ENCODE data around the gene CASKIN2. TPM values are rescaled to one million over a fixed set of nuclear protein-coding genes. Genes with fewer than 3 reads are reported as not detected.

CASKIN2 gene
- total and polyA plus RNA-seq, 3 donors from 2014 or later, result 15.6 to 22.6 (median 16.9) TPM

DNA sequence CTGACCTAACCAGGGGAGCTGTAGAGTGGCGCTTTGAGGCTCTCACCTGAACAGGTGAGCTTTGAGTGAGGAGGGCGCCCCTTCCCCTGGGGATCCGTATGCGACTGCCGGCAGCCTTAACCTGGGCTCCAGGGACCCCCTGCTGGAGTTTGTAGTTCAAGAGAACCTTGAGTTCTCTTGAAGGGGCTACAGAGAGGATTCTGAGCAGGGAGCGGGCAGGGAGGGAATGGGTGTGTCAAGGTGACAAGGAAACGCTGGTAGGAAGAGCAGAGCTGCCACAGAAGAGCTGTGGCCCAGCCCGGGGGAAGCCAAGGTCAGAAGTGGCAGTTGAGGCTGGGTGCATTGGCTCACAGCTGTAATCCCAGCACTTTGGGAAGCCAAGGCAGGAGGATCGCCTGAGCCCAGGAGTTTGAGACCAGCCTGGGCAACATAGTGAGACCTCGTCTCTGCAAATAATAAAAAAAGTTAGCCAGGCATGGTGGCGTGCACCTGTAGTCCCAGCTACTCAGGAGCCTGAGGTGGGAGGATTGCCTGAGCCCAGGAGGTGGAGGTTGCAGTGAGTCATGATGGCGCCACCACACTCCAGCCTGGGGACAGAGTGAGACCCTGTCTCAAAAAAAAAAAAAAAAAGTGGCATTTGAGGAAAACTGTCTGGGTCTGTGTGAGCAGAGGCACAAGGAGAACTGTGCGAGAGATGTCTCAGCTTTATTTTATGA is 11.4 kb upstream of the CASKIN2 start:
- no peaks in the 10 kb centered on the region for H3K9me3 ChIP-seq
- DNase-seq, result no peak
- TF ChIP-seq POLR2A (IDR thresholded peaks at IDR 0.05) (no peak), CTCF (IDR thresholded peaks at IDR 0.05) (no peak)
- intact Hi-C loops (cut with DNase I; ENCODE audit: low total_unique reads), result no loop called here
- no peaks in the 10 kb centered on the region for H3K36me3 ChIP-seq (ENCODE audit: low read depth, missing control alignments)
- WGBS, 2 donors, result 55 to 56% methylated on average over 11 to 13 of the region's 13 CpGs
- H3K27ac ChIP-seq, result no peak overlapping the region
- H3K4me1 ChIP-seq, result peaks cover 15% of the 10 kb centered on the region
- peak overlapping the region in 1 of 2 donors; percentile 56 for H3K4me3 ChIP-seq
- H3K27me3 ChIP-seq, result no peaks in the 10 kb centered on the region

DNA sequence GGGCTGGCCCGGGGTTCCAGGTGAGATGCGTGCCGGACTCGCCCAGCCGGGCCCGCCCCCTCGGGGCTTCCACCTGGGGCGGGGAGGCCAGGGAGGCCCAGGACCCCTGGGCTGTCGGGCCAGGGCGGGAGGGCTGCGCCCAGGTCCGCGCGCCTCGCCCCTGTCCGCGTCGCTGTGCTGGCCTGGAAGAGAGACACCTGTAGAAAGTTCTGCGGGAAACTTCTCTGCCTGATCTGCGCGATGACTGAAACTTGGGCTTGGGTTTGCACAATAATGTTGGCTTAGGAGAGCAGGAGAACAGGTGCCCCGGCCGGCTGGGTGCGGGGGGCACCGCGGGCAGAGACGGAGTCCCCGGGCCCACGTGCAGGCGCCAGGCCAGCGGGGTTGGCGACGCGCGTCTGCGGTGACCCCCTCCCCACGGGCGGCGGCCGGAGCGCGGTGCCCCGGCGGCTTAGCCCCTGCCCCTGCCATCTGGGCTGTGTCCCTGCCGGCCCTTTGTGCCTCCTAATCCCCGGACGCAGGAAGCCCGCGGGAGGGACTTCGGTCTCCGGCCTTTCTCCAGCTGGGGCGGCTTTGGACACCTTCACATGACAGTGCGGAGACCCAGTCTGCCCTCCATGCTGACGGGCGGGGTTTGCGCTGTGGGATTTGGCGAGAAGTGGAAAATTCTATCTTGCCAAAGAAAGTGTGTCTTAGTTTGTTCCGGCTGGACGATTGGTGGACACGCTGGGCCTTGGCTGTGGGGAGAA is 10.6 kb upstream of the CASKIN2 start:
- no peak for TF ChIP-seq CTCF (IDR thresholded peaks at IDR 0.05)
- H3K4me3 ChIP-seq, result peak overlapping the region; percentile 56 to 62
- H3K27me3 ChIP-seq, result no peaks in the 10 kb centered on the region
- 0 to 2% methylated on average over 5 to 34 of the region's 60 CpGs for WGBS, 2 donors
- intact Hi-C loops (cut with DNase I; ENCODE audit: low total_unique reads), result no loop called here
- no peak overlapping the region for H3K27ac ChIP-seq
- no peaks in the 10 kb centered on the region for H3K36me3 ChIP-seq (ENCODE audit: low read depth, missing control alignments)
- H3K4me1 ChIP-seq, result peaks cover 10% of the 10 kb centered on the region
- no peaks in the 10 kb centered on the region for H3K9me3 ChIP-seq
- no peak for DNase-seq

DNA sequence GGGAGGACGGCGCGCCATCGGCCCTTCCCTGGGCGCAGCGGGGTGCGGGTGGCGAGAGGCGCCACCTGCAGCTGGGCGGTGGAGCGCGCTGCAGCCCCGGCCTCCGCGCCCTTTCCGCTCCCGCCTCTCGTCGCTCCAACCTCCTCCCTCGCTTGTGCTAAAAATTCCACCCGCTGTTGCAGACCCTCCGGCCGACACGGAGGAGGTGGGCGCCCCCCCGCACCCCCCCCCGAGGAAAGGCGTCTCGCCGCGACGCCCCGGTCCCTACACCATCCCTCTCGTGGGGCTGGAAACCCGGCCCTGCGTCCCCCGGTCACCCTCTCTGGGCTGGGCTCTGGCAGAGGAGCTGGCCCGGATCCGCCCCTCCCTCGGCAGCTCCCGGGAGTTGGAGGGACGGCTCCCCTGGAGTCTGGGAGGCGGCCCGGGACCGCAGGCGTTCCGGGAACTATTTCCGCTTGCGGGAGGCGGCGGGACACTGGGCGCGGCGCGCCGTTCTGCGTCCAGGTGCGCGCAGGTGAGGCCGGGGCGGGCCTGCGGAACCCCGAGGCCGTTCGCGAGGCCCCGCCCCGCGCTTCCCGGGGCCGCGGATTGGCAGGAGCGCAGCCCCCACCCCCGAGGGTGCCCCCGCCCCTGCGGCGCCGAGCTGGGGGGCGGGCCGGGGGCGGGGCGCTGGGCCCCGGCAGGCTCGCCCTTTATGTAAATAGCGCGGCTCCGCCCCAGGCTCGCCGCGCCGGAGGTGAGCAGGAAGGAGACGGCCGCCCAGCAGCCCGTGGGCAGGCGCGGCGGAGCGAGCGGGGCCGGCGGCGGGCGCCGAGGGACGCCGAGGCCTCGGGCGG is 9.9 kb upstream of the CASKIN2 start, which contains the start of gene LLGL2:
Gene LLGL2, plus strand, starts transcription at position 728 of the 836 bp plus-strand sequence. CDS start 17,730 bp downstream, outside the sequence.
- Histone ChIP-seq H3K4me1 (peaks cover 8% of the 10 kb centered on the region), H3K4me3 (peak within 1 kb of the TSS; percentile 62 to 78), H3K27ac (peak within 1 kb of the TSS; percentile 63 to 69), H3K36me3 (ENCODE audit: low read depth, missing control alignments) (no peaks in the 10 kb centered on the region), H3K27me3 (no peaks in the 10 kb centered on the region), H3K9me3 (no peaks in the 10 kb centered on the region)
- WGBS, 2 donors, result 1 to 3% methylated on average over 22 to 47 of the region's 108 CpGs
- intact Hi-C loops (cut with DNase I; ENCODE audit: low total_unique reads), result no loop called here
- no peak for TF ChIP-seq POLR2A (IDR thresholded peaks at IDR 0.05)
- peak in 1 of 3 experiments; percentile 30 for TF ChIP-seq CTCF (IDR thresholded peaks at IDR 0.05)
- peak; percentile 82 for DNase-seq

GRCh38 chr17:75524269-75524969 is 9.1 kb upstream of the CASKIN2 start:
- H3K27ac ChIP-seq, result peak overlapping the region; percentile 63 to 69
- H3K4me1 ChIP-seq, result peaks cover 8% of the 10 kb centered on the region
- no peak for TF ChIP-seq CTCF (IDR thresholded peaks at IDR 0.05)
- TF ChIP-seq POLR2A (IDR thresholded peaks at IDR 0.05), result no peak
- intact Hi-C loops (cut with DNase I; ENCODE audit: low total_unique reads), result no loop called here
- peak overlapping the region; percentile 62 to 78 for H3K4me3 ChIP-seq
- H3K27me3 ChIP-seq, result no peaks in the 10 kb centered on the region
- peaks cover 3% of the 10 kb centered on the region for H3K36me3 ChIP-seq (ENCODE audit: low read depth, missing control alignments)
- WGBS, 2 donors, result 21 to 30% methylated on average over 12 to 24 of the region's 24 CpGs
- H3K9me3 ChIP-seq, result no peaks in the 10 kb centered on the region
- DNase-seq, result no peak
